ENCODE measurements around the gene SLC6A6. TPM values are rescaled to one million over a fixed set of nuclear protein-coding genes. Genes with fewer than 3 reads are reported as not detected.

SLC6A6 gene
- total and polyA plus RNA-seq, 10 of the 15 experiments (the other 5 are each of a cell fraction or from before 2014, with no cell fraction given): 5.6 to 47.0 (median 20.2) TPM

DNA sequence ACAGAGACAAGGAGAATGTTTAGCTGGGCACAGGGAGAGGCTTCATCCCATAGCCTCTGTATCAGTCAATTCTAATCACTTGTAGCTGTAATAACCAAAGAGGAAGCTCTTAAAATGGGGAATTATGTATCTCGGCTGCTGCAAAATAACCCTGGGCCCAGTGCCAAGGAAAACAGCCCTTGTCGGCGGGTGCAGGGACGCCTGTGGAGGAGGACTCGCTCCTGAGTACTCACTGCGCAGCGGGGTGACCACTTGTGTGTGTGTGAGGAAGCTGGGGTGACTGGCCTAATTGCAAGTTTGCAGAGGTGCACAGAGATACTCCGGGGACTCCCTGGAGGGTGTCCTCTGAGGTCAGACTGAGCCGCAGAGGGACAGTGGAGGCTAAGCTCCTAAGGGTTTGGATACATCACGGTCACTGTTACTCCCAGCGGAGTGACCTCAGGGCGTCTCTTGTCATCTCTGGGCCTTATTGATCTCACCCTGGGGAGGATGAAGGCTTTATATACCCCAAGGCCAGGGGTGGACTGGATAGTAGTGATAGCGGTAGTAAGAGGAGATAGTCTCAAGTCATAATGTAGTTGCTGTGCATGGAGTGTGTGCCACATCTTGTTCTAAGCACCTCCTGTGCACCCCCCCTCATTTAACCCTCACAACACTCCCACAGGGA, 37.2 kb downstream of the SLC6A6 start:
- no peaks in the 10 kb centered on the region for H3K9me3 ChIP-seq (replicated peaks; ENCODE audit: control insufficient read depth, insufficient read depth, low read length)
- ATAC-seq: peak; percentile 26; the same call in 2 of the 3 replicates
- no peaks in the 10 kb centered on the region for H3K27me3 ChIP-seq (replicated peaks in 1 of 2; ENCODE audit: control insufficient read depth in 2 of 2, insufficient read depth in 2 of 2, low read length in 1 of 2)
- peaks cover 4 to 7% of the 10 kb centered on the region in 2 experiments; a peak in 2 of 4 replicates for H3K36me3 ChIP-seq (ENCODE audit: control insufficient read depth in 2 of 2, insufficient read depth in 2 of 2, low read length in 1 of 2)
- ChIA-PET POLR2A (interaction anchor here (0.7 to 1.3 kb wide), 4 partner anchors 9 to 434 kb away, joined by 3 to 5 read pairs (median 3); partner anchors contain the start of gene SLC6A6), SMC1A (ENCODE audit: uncharacterized antibody, unreplicated experiment) (interaction anchor here (0.7 to 1.4 kb wide), 6 partner anchors 13 to 236 kb away, joined by 3 to 6 read pairs (median 4); no protein-coding TSS in a partner anchor), RAD21 (ENCODE audit: unreplicated experiment) (interaction anchor here (1.0 to 1.4 kb wide), 2 partner anchors 9 to 19 kb away, joined by 3 to 5 read pairs; no protein-coding TSS in a partner anchor), CTCF (interaction anchor here (0.9 to 2.7 kb wide), 3 partner anchors 9 to 236 kb away, joined by 3 to 12 read pairs (median 6); no protein-coding TSS in a partner anchor)
- peaks cover 13% of the 10 kb centered on the region for H3K4me1 ChIP-seq (ENCODE audit: control insufficient read depth, insufficient read depth, low read length)
- H3K79me2 ChIP-seq (ENCODE audit: control insufficient read depth, insufficient read depth, low read length): peaks cover 9% of the 10 kb centered on the region
- no peak overlapping the region for H3K9ac ChIP-seq (ENCODE audit: control insufficient read depth, insufficient read depth, low read length)
- no peaks in the 10 kb centered on the region for H4K20me1 ChIP-seq (ENCODE audit: control insufficient read depth, insufficient read depth)
- intact Hi-C loops (cut with micrococcal nuclease; ENCODE audit: unreplicated experiment) (loop anchor here (10.0 kb wide), 1 partner anchor 1025 kb away; no protein-coding TSS in a partner anchor), in situ Hi-C loops (cut with MboI) (no loop called here)
- 67% methylated on average over 13 of the region's 13 CpGs for WGBS (ENCODE audit: insufficient coverage, insufficient replicate concordance, low lambda C conversion rate, missing lambda C conversion rate)
- DNase-seq (ENCODE audit: low read depth, low spot score): no peak
- no TSS peak for BruUV-seq (replicated peaks)
- no peak overlapping the region for H3K27ac ChIP-seq (ENCODE audit: control insufficient read depth, insufficient read depth)
- no peak overlapping the region for H3K4me2 ChIP-seq (ENCODE audit: control insufficient read depth, insufficient read depth)
- H2AFZ ChIP-seq (ENCODE audit: control insufficient read depth, low read depth, low read length): no peak overlapping the region
- H3K4me3 ChIP-seq: no peak overlapping the region
- FAIRE-seq: no peak
- TF ChIP-seq ELK1 (IDR thresholded peaks at IDR 0.05; ENCODE audit: low read depth, low read length): no peak
- no peak for TF ChIP-seq EGR1 (IDR thresholded peaks at IDR 0.05; ENCODE audit: borderline replicate concordance in 1 of 2, low read depth in 2 of 2, low read length in 2 of 2)
- 0 out of 2 replicates have a peak, but pooled peaks have one; percentile 15 for TF ChIP-seq IKZF1 (conservative IDR thresholded peaks at IDR 0.05)
- no peak for TF ChIP-seq NFXL1 (IDR thresholded peaks at IDR 0.05; ENCODE audit: borderline replicate concordance)
- TF ChIP-seq, protein P1, sequence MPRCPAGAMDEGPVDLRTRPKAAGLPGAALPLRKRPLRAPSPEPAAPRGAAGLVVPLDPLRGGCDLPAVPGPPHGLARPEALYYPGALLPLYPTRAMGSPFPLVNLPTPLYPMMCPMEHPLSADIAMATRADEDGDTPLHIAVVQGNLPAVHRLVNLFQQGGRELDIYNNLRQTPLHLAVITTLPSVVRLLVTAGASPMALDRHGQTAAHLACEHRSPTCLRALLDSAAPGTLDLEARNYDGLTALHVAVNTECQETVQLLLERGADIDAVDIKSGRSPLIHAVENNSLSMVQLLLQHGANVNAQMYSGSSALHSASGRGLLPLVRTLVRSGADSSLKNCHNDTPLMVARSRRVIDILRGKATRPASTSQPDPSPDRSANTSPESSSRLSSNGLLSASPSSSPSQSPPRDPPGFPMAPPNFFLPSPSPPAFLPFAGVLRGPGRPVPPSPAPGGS (IDR thresholded peaks at IDR 0.05; ENCODE audit: borderline replicate concordance, insufficient read depth, low read depth, low read length, poor library complexity, severe bottlenecking): no peak
- TF ChIP-seq, protein P2, sequence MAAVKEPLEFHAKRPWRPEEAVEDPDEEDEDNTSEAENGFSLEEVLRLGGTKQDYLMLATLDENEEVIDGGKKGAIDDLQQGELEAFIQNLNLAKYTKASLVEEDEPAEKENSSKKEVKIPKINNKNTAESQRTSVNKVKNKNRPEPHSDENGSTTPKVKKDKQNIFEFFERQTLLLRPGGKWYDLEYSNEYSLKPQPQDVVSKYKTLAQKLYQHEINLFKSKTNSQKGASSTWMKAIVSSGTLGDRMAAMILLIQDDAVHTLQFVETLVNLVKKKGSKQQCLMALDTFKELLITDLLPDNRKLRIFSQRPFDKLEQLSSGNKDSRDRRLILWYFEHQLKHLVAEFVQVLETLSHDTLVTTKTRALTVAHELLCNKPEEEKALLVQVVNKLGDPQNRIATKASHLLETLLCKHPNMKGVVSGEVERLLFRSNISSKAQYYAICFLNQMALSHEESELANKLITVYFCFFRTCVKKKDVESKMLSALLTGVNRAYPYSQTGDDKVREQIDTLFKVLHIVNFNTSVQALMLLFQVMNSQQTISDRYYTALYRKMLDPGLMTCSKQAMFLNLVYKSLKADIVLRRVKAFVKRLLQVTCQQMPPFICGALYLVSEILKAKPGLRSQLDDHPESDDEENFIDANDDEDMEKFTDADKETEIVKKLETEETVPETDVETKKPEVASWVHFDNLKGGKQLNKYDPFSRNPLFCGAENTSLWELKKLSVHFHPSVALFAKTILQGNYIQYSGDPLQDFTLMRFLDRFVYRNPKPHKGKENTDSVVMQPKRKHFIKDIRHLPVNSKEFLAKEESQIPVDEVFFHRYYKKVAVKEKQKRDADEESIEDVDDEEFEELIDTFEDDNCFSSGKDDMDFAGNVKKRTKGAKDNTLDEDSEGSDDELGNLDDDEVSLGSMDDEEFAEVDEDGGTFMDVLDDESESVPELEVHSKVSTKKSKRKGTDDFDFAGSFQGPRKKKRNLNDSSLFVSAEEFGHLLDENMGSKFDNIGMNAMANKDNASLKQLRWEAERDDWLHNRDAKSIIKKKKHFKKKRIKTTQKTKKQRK (IDR thresholded peaks at IDR 0.05; ENCODE audit: low read depth, low read length): no peak
- no peak for TF ChIP-seq JUND (IDR thresholded peaks at IDR 0.05; ENCODE audit: low read depth, low read length)

Measured in GM12878 (cell line).